ENCODE data around the gene XYLT1.

DNA sequence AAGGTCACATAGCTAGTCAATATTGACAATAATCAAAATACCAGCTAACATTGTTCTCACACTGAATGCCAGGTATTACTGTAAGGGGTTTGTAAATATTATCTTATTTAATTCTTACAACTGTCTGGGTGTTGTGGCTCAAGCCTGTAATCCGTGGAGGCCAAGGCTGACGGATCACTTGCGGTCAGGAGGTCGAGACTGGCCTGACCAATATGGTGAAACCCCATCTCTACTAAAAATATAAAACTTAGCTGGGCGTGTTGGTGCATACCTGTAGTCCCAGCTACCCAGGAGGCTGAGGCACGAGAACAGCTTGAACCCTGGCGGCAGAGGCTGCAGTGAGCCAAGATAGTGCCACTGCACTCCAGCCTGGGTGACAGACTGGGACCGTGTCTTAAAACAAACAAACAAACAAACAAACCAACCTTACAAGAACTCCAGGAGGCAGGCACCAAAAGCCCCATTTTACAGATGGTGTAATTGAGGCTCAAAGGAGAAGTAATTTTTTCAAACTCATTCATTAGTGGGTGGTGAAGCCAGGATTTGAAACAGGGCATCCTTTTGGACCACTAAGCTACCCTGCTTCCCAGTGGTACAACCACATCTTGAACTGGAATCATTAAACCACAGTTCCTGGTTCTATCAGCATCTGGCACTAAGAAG, 104.3 kb downstream of the XYLT1 start:
- TF ChIP-seq EZH2 (IDR thresholded peaks at IDR 0.05) (no peak), POLR2AphosphoS5 (IDR thresholded peaks at IDR 0.05; ENCODE audit: borderline replicate concordance, low read depth, low read length) (no peak)

All from SK-N-MC (cell line).